Activated CD4-positive, alpha-beta T cell treated with anti-CD3 and anti-CD28 coated beads, Interleukin-2, amount 50 U/mL, for 1 hour (primary cell): Measurements from ENCODE around the gene VCX3B.
"Not testable (repeated sequence)": the region's sequence is repeated elsewhere in the genome, so short reads cannot be mapped to it uniquely, and the experiment has no call there.

Experiments
- DNase-seq: peaks from one replicate; pipeline ENCODE4 v3.0.0-alpha.2; 2020

The VCX3B gene

DNA sequence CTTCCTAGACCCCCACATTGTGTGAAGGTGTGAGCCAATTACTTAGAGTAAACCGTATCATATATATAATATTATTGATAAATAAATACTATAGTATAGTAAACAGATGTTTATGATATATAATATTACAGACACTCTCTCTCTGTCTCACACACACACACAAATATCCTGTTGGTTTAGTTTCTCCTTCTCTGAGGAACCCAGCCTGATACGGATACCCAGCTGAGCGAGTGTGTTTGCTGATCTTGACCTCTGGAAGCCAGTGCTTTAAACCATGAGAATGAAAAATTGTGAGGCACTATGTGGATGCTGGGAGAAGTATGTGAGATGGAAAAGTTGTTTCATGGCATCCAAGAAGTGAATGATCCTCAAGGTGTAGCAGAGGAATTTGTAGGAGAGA lies at the start of gene VCX3B:
TSS of gene VCX3B (plus strand) at position 301 of the 400 bp plus-strand sequence. CDS start 621 bp downstream, outside the sequence.
- DNase-seq, result not testable (repeated sequence)

DNA sequence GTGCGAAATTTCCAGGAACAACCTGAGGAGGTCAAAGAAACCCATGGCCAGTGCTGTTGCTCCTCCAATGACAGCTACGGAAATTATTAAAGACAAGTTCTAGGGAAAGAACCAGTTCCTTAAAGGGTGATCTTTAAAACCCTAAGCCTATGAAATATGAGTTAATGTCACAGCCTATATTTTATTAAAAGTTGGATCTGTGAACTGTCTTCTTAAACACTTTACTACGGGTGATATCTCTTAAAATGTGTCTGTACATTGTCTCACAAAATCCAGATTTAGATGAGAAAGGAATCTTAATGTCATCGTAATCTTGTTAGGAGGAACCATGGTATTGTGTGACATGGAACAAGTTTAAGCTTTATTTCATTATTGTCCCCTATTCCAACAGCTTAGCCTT lies 46.3 kb upstream of the VCX3B start:
- no peak for DNase-seq

GRCh38 chrX:8424912-8425311 lies 39.7 kb upstream of the VCX3B start:
- DNase-seq, result no peak

DNA sequence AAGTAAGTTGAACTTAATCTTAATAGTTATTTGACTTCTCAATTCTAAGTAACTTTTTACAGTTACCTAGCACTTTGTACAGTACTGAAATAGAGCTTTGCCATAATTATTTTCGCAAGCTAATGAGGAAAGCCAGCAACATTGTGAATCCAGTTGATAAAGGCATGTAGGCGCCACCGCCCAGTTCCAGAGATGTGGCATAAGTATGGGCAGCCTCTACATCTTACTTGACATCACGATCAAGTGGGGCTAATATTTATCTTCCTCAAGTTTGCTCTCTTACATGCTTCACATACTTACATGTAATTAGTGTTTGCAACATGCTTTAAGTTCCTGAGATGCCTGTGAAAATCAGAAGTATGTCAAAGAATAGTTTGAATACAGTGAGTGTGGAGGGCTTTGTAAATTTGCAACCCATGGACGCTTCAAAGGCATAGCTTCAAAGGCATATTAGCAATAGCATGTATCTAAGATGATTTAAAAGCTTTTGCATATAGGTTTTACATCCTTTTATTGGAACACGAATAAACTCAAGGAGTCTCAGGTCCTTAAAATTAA lies 34.9 kb upstream of the VCX3B start:
- DNase-seq, result no peak

- no peak for DNase-seq
Measured at GRCh38 chrX:8430444-8430843, 34.2 kb upstream of the VCX3B start.

- DNase-seq, result no peak
Measured at GRCh38 chrX:8432396-8432795, 32.2 kb upstream of the VCX3B start.

DNA sequence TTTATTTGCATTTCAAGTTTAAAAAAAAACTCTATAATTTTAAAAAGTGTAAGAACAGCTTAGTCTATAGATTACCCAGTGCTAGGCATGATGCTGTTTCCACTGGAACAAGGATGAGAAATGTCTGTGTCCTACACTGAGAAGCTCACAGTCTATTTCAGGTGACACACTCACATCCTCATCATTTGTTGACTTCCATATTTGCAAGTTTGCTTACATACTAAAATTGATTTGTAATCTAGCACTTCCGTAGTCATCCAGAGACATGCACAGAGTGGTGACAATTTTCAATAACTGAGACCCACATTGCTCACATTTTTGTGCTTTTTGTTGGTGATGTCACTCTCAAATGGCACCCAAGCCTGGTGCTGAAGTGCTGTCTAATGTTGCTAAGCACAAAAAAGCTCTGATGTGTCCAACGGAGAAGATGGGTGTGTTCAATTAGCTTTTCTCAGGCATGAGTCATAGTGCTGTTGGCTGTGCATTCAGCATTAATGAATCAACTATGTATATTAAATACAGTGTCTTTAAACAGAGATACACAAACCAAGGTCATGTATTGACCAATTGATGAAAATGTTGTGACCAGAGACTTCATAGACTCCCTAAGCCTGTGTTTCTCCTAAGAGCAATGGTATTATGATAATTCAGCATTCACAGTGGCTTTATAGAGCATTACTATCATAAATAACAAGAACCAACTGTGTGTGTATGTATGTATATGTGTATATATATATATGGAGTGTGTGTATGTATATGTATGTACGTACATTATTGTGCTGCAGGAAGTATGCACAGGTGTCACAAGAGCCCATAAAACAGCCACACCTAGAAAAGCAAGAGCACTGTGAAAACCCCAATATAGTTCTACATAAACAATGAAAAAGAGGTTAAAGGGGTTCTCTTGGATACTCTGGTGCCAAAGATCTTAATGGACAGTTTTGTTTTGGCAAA lies 31.2 kb upstream of the VCX3B start:
- no peak for DNase-seq

DNA sequence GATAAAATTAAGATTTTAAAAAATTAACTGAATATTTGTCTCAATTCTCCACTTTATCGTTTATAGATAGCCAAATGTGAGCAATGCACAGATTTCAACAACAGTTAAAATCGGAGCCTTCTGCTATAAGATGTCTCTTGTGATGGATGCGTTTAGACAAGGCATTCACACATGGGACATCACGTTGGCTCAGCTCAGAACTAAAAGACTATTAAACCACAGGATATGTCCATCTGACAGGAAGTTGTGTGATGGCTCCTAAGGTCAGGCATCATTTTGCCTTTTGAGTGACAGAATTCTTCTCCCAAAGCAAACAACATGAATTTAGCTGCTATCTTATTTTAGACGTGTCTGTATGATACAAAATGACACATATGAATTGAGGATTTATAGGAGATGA lies 17.3 kb upstream of the VCX3B start:
- no peak for DNase-seq

DNA sequence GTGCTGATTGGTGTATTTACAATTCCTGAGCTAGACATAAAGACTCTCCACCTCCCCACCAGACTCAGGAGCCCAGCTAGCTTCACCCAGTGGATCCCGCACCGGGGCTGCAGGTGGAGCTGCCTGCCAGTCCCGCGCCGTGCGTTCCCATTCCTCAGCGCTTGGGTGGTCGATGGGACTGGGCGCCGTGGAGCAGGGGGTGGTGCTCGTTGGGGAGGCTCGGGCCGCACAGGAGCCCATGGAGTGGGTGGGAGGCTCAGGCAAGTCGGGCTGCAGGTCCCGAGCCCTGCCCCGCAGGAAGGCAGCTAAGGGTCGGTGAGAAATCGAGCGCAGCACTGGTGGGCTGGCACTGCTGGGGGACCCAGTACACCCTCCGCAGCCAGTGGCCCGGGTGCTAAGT lies 12.3 kb upstream of the VCX3B start:
- DNase-seq, result not testable (repeated sequence)

GRCh38 chrX:8453611-8454010 lies 11.0 kb upstream of the VCX3B start:
- DNase-seq, result no peak

GRCh38 chrX:8455557-8455956 lies 9.1 kb upstream of the VCX3B start:
- no peak for DNase-seq

- no peak for DNase-seq
Measured at GRCh38 chrX:8462488-8462887, 2.1 kb upstream of the VCX3B start.

DNA sequence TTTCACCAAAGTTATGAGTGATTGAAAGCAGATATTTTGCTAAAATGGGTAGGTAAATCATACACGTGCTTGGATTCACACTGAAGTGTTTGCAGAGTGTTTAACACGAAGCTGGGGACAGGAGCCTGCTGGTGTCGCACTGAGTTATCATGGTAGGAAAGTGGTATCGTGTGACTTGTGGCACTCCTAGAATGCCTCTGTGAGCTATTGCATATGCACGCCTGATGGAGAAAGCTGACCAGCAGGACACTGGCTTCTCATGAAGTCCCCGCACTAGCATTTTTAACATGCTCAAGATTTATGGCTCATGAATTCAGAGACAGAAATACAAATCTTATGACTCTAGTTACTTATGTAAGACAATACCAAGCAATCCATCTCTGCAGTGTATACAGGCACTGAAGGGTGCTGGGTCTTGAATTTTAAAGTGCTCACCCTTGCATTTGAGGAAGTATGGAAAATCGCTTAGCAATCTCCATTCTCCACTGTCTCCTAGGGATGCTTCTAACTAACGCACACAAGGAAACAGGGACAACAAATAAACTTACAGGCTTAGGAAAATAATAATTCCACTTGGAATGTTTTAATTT lies 19.8 kb downstream of the VCX3B start:
- DNase-seq, result no peak

DNA sequence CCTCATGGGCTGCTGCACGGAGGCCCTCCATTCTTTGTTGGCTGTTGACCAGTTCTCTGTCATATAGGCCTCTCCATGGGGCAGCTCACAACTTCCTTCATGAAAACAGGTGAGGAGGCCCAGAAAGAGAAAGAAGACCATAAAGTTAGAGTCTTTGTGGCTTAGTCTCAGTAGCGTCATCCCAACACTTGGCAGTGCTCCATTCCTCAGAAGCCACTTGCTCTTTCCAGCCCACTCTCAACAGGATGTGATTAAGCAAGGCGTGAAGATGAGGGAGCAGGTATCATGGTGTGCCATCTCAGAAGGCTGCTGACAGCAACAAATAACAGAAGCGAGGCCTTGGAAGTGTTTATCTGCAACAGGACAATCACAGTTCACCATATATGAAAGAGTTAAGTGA lies 30.4 kb downstream of the VCX3B start:
- not testable (repeated sequence) for DNase-seq

GRCh38 chrX:8500203-8500602 lies 35.6 kb downstream of the VCX3B start:
- no peak for DNase-seq

- DNase-seq, result not testable (repeated sequence)
Measured at GRCh38 chrX:8502101-8502500, 37.5 kb downstream of the VCX3B start.

- no peak for DNase-seq
Measured at GRCh38 chrX:8504451-8504850, 39.8 kb downstream of the VCX3B start.
